AG10803 (cell line): ENCODE data around the gene SET.
A peak's percentile ranks its signal among the peaks of the same experiment; 100 is the strongest.

Experiments
- DNase-seq: peaks from one replicate; pipeline ENCODE4 v3.0.0; 2010; ENCODE audit warnings: low read depth
- H3K4me3 ChIP-seq: 2 replicates; pipeline ENCODE4 v1.5.1; 2011; ENCODE audit warnings: mild to moderate bottlenecking, low read length, control low read depth
- CTCF ChIP-seq: conservative IDR thresholded peaks from 2 replicates; pipeline ENCODE4 v1.5.1; 2011; ENCODE audit warnings: mild to moderate bottlenecking, low read length, control low read depth, inconsistent platforms

The SET gene

GRCh38 chr9:128701227-128701854 is 12.3 kb downstream of the SET start:
- no peak for DNase-seq
- no peak overlapping the region for H3K4me3 ChIP-seq
- no peak for TF ChIP-seq CTCF

DNA sequence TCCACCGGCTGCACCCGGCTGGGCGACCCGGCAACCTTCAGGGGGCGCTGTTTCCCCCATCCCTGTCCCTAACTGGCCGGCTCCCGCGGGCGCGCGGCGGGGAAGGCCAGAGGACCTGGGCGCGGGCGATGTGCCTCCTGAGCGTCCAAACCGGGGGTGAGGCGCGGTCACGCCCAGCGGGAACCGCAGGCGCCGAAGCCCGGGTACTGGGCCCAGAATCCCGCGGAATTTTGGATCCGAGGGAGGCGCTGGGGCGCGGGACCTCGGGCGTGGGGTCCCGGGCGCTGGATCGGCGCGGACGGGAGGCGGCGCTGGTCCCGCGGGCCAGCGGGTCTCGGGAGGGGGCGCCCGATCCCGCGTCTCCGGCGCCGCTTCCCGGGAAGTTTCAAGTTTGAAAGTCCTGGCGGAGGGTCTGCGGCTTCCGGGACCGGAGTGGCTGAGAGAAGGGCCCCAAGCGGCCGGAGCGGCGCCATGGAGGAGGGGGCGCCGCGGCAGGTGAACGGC is 13.5 kb downstream of the SET start, which contains the start of gene PKN3:
PKN3 (plus strand) TSS at position 59 of the 504 bp plus-strand sequence; CDS start at position 472, 413 bp downstream.
- DNase-seq: peak; percentile 69
- TF ChIP-seq CTCF: peak; percentile 66
- peak within 1 kb of the TSS; percentile 65 for H3K4me3 ChIP-seq

GRCh38 chr9:128702949-128703615 is 14.1 kb downstream of the SET start:
- H3K4me3 ChIP-seq: peak overlapping the region; percentile 65
- no peak for DNase-seq
- TF ChIP-seq CTCF: no peak

DNA sequence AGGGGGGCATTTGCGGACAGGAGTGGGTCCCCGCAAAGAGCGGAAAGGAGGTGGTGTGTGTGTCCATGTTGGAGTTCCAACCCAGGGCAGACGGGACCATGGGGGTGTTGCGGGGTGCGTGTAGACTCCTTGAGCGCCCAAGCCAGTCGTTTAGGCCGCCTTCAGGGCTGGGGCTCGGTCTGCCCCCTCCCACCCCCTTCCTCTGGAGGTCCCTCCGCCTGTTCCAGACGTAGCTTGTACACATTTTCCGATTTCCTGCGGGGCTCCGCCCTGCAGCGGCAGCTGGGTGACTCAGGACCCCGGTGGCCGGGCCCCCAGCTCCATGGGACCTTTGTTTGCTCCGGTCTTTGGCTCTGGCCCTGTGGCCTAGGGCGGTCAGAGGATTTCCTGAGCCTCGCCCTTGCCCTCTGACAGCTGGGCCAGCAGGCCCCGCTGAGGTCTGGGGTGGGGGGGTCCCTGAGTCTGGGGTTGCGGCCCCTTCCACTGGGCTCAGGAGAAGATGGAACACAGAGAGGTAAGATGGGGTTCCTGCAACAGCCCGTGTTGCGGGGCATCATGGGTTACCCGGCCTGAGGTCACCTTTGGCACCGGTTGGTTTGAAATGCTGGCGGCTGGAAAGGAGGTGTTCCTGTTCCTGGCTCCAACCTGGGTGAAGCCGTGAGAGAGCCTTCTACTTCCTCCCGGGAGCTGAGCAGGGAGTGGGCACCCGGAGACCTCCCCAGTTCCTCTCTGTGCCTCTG is 14.8 kb downstream of the SET start:
- no peak for TF ChIP-seq CTCF
- no peak for DNase-seq
- peak overlapping the region; percentile 65 for H3K4me3 ChIP-seq

DNA sequence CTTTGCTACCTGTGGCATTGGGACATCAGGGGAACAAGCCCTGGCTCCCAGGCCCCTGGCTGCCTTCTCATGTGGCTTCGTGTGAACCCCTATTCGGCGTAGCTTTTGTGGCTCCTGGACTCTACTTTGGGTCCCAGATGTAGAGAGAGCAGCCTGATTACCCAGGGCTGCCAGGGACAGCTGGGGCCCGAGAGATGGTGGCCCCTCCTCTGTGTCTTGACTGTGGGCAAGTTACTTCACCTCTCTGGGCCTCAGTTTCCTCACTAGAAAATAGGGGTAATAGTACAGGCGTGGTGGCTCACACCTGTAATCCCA is 15.3 kb downstream of the SET start:
- H3K4me3 ChIP-seq: no peak overlapping the region
- no peak for TF ChIP-seq CTCF
- DNase-seq: no peak

GRCh38 chr9:128705051-128705965 is 16.3 kb downstream of the SET start:
- no peak overlapping the region for H3K4me3 ChIP-seq
- no peak for TF ChIP-seq CTCF
- DNase-seq: no peak
